HS-27A (cell line): Measurements from ENCODE around the gene PITPNC1.
"Not testable (repeated sequence)": the region's sequence is repeated elsewhere in the genome, so short reads cannot be mapped to it uniquely, and the experiment has no call there.

Source experiments
- DNase-seq: peaks from one replicate; pipeline ENCODE4 v3.0.0-alpha.2; 2012; ENCODE audit warnings: low read depth, missing footprints

PITPNC1 gene

GRCh38 chr17:67461228-67461780, 84.2 kb downstream of the PITPNC1 start:
- no peak for DNase-seq

GRCh38 chr17:67461876-67462275, 84.8 kb downstream of the PITPNC1 start:
- no peak for DNase-seq

- no peak for DNase-seq
These were observed 89.2 kb downstream of the PITPNC1 start for GRCh38 chr17:67466251-67466796.

- DNase-seq: no peak
These were observed 90.7 kb downstream of the PITPNC1 start for GRCh38 chr17:67467500-67468455.

- DNase-seq: no peak
These were observed 92.3 kb downstream of the PITPNC1 start for GRCh38 chr17:67469208-67469980.

- DNase-seq: no peak
These were observed 93.1 kb downstream of the PITPNC1 start for GRCh38 chr17:67470163-67470562.

GRCh38 chr17:67471118-67471517, 94.0 kb downstream of the PITPNC1 start:
- DNase-seq: no peak

- not testable (repeated sequence) for DNase-seq
These were observed 95.5 kb downstream of the PITPNC1 start for GRCh38 chr17:67472606-67473005.

- DNase-seq: no peak
These were observed 97.1 kb downstream of the PITPNC1 start for GRCh38 chr17:67474081-67474661.

- DNase-seq: no peak
These were observed 98.3 kb downstream of the PITPNC1 start for GRCh38 chr17:67475161-67475937.

GRCh38 chr17:67476787-67477335, 99.8 kb downstream of the PITPNC1 start:
- no peak for DNase-seq

GRCh38 chr17:67477687-67478086, 100.6 kb downstream of the PITPNC1 start:
- DNase-seq: no peak

- DNase-seq: no peak
These were observed 101.4 kb downstream of the PITPNC1 start for GRCh38 chr17:67478401-67479041.

GRCh38 chr17:67479148-67479547, 102.1 kb downstream of the PITPNC1 start:
- DNase-seq: no peak

- not testable (repeated sequence) for DNase-seq
These were observed 103.9 kb downstream of the PITPNC1 start for GRCh38 chr17:67480959-67481358.

GRCh38 chr17:67481808-67482207, 104.7 kb downstream of the PITPNC1 start:
- DNase-seq: no peak

GRCh38 chr17:67482764-67483163, 105.7 kb downstream of the PITPNC1 start:
- no peak for DNase-seq

- no peak for DNase-seq
These were observed 107.2 kb downstream of the PITPNC1 start for GRCh38 chr17:67484261-67484660.

- no peak for DNase-seq
These were observed 108.6 kb downstream of the PITPNC1 start for GRCh38 chr17:67485666-67486065.

- no peak for DNase-seq
These were observed 110.4 kb downstream of the PITPNC1 start for GRCh38 chr17:67487506-67487905.
